GM21576 (cell line): ENCODE data around the gene GTF2F2.
"Not testable (repeated sequence)": the region's sequence is repeated elsewhere in the genome, so short reads cannot be mapped to it uniquely, and the experiment has no call there.

Experiments
- ATAC-seq: cut with Tn5 transposase; IDR thresholded peaks from one replicate; pipeline ENCODE4 v1.9.1; 2021; ENCODE audit warnings: mild to moderate bottlenecking, moderate library complexity; ENCODE audit not compliant: unreplicated experiment

Gene GTF2F2

GRCh38 chr13:45244736-45245135, 124.4 kb downstream of the GTF2F2 start:
- ATAC-seq = not testable (repeated sequence)

- ATAC-seq = no peak
These were observed 129.4 kb downstream of the GTF2F2 start for GRCh38 chr13:45249662-45250061.

GRCh38 chr13:45254396-45254795, 134.1 kb downstream of the GTF2F2 start:
- no peak for ATAC-seq

- ATAC-seq = no peak
These were observed 135.1 kb downstream of the GTF2F2 start for GRCh38 chr13:45255247-45255987.

GRCh38 chr13:45256254-45256653, 135.9 kb downstream of the GTF2F2 start:
- no peak for ATAC-seq

GRCh38 chr13:45257638-45258333, 137.5 kb downstream of the GTF2F2 start:
- ATAC-seq = no peak

GRCh38 chr13:45258334-45258675, 138.0 kb downstream of the GTF2F2 start:
- ATAC-seq = no peak

- ATAC-seq = no peak
These were observed 146.9 kb downstream of the GTF2F2 start for GRCh38 chr13:45267215-45267614.

GRCh38 chr13:45269204-45269603, 148.9 kb downstream of the GTF2F2 start:
- no peak for ATAC-seq

GRCh38 chr13:45276913-45277312, 156.6 kb downstream of the GTF2F2 start:
- no peak for ATAC-seq

- no peak for ATAC-seq
These were observed 157.9 kb downstream of the GTF2F2 start for GRCh38 chr13:45278096-45278645.

- ATAC-seq = no peak
These were observed 159.7 kb downstream of the GTF2F2 start for GRCh38 chr13:45280011-45280410.

- peak; percentile 73 for ATAC-seq
These were observed 160.7 kb downstream of the GTF2F2 start for GRCh38 chr13:45280751-45281634.

- ATAC-seq = no peak
These were observed 162.7 kb downstream of the GTF2F2 start for GRCh38 chr13:45282994-45283393.

- no peak for ATAC-seq
These were observed 169.7 kb downstream of the GTF2F2 start for GRCh38 chr13:45289936-45290563.

- ATAC-seq = no peak
These were observed 171.9 kb downstream of the GTF2F2 start for GRCh38 chr13:45292176-45292575.

GRCh38 chr13:45295536-45295935, 175.2 kb downstream of the GTF2F2 start:
- ATAC-seq = no peak

GRCh38 chr13:45296259-45296658, 175.9 kb downstream of the GTF2F2 start:
- ATAC-seq = no peak

GRCh38 chr13:45297456-45298205, 177.3 kb downstream of the GTF2F2 start:
- no peak for ATAC-seq

GRCh38 chr13:45298206-45298505, 177.8 kb downstream of the GTF2F2 start:
- no peak for ATAC-seq
